HCT116 (cell line): ENCODE data around the gene PRIMA1. TPM values are rescaled to one million over a fixed set of nuclear protein-coding genes. Genes with fewer than 3 reads are reported as not detected.

Source experiments
- ATAC-seq: fragments of 200-7000 bp; cut with Tn5 transposase; 2 replicates; pipeline ENCODE4 v1.9.1; 2020; ENCODE audit warnings: mild to moderate bottlenecking, moderate library complexity
- BruUV-seq: library from RNA; stranded (reverse); fragments of 400-500 nt; replicated peaks from 2 replicates; lab custom pipeline; 2021; lab: Mats Ljungman, UMichigan
- CTCF ChIA-PET: fragments of 300-600 bp; sonication (Branson Sonifier 250); formaldehyde crosslinking; loops from one replicate; lab custom pipeline; 2021; ENCODE audit warnings: antibody characterized with exemption; lab: Charles Lee
- POLR2A ChIA-PET: fragments of 300-600, 350-600 bp; sonication (Branson Sonifier 250); formaldehyde crosslinking; loops from one replicate; lab custom pipeline; 2021; ENCODE audit warnings: antibody characterized with exemption; lab: Charles Lee
- RAD21 ChIA-PET, 2 experiments: fragments of 300-600 bp; sonication (Branson Sonifier 250); formaldehyde crosslinking; loops; one replicate each; lab custom pipeline; 2023; ENCODE audit warnings: low total read pairs in 2 of 2; ENCODE audit not compliant: uncharacterized antibody in 2 of 2, unreplicated experiment in 2 of 2, low non-redundant PET in 1 of 2; lab: Charles Lee
- DNase-seq: peaks from one replicate; pipeline ENCODE4 v3.0.0-alpha.2; 2010; ENCODE audit warnings: low read depth, low spot score
- H2AFZ ChIP-seq: fragments of 200-600 bp; shearing (Covaris generic), sonication (generic); 2 replicates; pipeline ENCODE4 v1.6.1; 2017; ENCODE audit warnings: low read depth, mixed run types, mixed read lengths, antibody characterized with exemption, low read length; ENCODE audit not compliant: poor library complexity, severe bottlenecking
- H3K27ac ChIP-seq: 2 replicates; pipeline ENCODE4 v1.5.1; 2012; ENCODE audit warnings: low read depth, low read length
- H3K27me3 ChIP-seq: fragments of 200-600 bp; sonication (generic); 2 replicates; pipeline ENCODE4 v1.6.1; 2016; ENCODE audit warnings: mixed run types, low read length, mixed read lengths; ENCODE audit not compliant: insufficient read depth
- H3K36me3 ChIP-seq, 2 experiments: fragments of 200-500 bp in 1 of 2; fragments of 200-600 bp in 1 of 2; sonication (Bioruptor generic) in 1 of 2; sonication (generic) in 1 of 2; 2 replicates each; pipeline versions ENCODE4 v1.5.1 to v1.6.1; 2014 to 2016; ENCODE audit warnings: low read length in 2 of 2, inconsistent platforms in 1 of 2, mixed read lengths in 1 of 2, mixed run types in 1 of 2; ENCODE audit not compliant: insufficient read depth in 2 of 2, control insufficient read depth in 1 of 2
- H3K4me1 ChIP-seq, 2 experiments: fragments of 200-600 bp in 1 of 2; sonication (generic) in 1 of 2; 2 replicates each; pipeline versions ENCODE4 v1.5.1 to v1.6.1; 2012 to 2017; ENCODE audit warnings: low read length in 2 of 2, inconsistent platforms in 1 of 2, mild to moderate bottlenecking in 1 of 2, mixed read lengths in 1 of 2, mixed run types in 1 of 2, moderate library complexity in 1 of 2; ENCODE audit not compliant: insufficient read depth in 2 of 2, control insufficient read depth in 1 of 2
- H3K4me2 ChIP-seq: fragments of 200-600 bp; sonication (generic); 2 replicates; pipeline ENCODE4 v1.6.1; 2017; ENCODE audit warnings: mixed run types, low read length, mixed read lengths
- H3K4me3 ChIP-seq, 2 experiments: fragments of 200-600 bp in 1 of 2; sonication (generic) in 1 of 2; replicated peaks in 1 of 2; 2 replicates each; pipeline ENCODE4 v1.5.1; 2011 to 2016; ENCODE audit warnings: low read length in 2 of 2, control low read depth in 1 of 2, low read depth in 1 of 2, mild to moderate bottlenecking in 1 of 2, mixed read lengths in 1 of 2, mixed run types in 1 of 2
- H3K79me2 ChIP-seq: fragments of 200-600 bp; sonication (generic); 2 replicates; pipeline ENCODE4 v1.6.1; 2017; ENCODE audit warnings: mild to moderate bottlenecking, mixed run types, low read length, moderate library complexity, mixed read lengths; ENCODE audit not compliant: insufficient read depth
- H3K9ac ChIP-seq: fragments of 200-600 bp; sonication (generic); 2 replicates; pipeline ENCODE4 v1.6.1; 2016; ENCODE audit warnings: low read length, mixed read lengths
- H3K9me2 ChIP-seq: fragments of 200-600 bp; sonication (generic), shearing (Covaris generic); 2 replicates; pipeline ENCODE4 v1.6.1; 2017; ENCODE audit warnings: mixed run types, mild to moderate bottlenecking, moderate library complexity; ENCODE audit not compliant: insufficient read depth
- H3K9me3 ChIP-seq, 2 experiments: fragments of 200-500 bp in 1 of 2; fragments of 200-600 bp in 1 of 2; sonication (Bioruptor generic) in 1 of 2; sonication (generic) in 1 of 2; 2 replicates each; pipeline ENCODE4 v1.6.1; 2014 to 2017; ENCODE audit warnings: low read length in 2 of 2, mixed read lengths in 2 of 2, inconsistent platforms in 1 of 2, low read depth in 1 of 2, mild to moderate bottlenecking in 1 of 2, mixed run types in 1 of 2, moderate library complexity in 1 of 2; ENCODE audit not compliant: control insufficient read depth in 1 of 2, insufficient read depth in 1 of 2
- H4K20me1 ChIP-seq: fragments of 200-600 bp; sonication (generic), shearing (Covaris generic); 2 replicates; pipeline ENCODE4 v1.6.1; 2017; ENCODE audit warnings: mixed run types, mild to moderate bottlenecking, moderate library complexity; ENCODE audit not compliant: insufficient read depth
- ELF1 ChIP-seq: IDR thresholded peaks from 2 replicates; pipeline ENCODE4 v1.6.1; 2012; ENCODE audit warnings: low read depth, borderline replicate concordance
- JUND ChIP-seq: IDR thresholded peaks from 2 replicates; pipeline ENCODE4 v1.6.1; 2012
- MAX ChIP-seq: IDR thresholded peaks from 2 replicates; pipeline ENCODE4 v1.6.1; 2012
- POLR2AphosphoS5 ChIP-seq: IDR thresholded peaks from 2 replicates; pipeline ENCODE4 v1.6.1; 2011; ENCODE audit warnings: mild to moderate bottlenecking, low read depth, low read length, moderate library complexity
- RAD21 ChIP-seq: IDR thresholded peaks from 2 replicates; pipeline ENCODE4 v1.6.1; 2012; ENCODE audit warnings: low read depth, mild to moderate bottlenecking
- intact Hi-C: fragments of 100-400 bp; cut with micrococcal nuclease; formaldehyde crosslinking; loops from 2 replicates; pipeline ENCODE4 v1.10.0; 2022
- total RNA-seq: library from RNA; stranded (reverse); gene quantifications from one replicate; pipeline ENCODE4 v1.2.1, GENCODE V29; 2021; ENCODE audit not compliant: unreplicated experiment

Gene PRIMA1
- total RNA-seq, 1 experiment from 2014 or later = 1.5 TPM

- H3K79me2 ChIP-seq = no peaks in the 10 kb centered on the region
- RAD21 ChIA-PET = no interaction called here
- no peak for ATAC-seq
- H3K4me3 ChIP-seq = no peak overlapping the region
- no peak overlapping the region for H3K4me2 ChIP-seq
- peaks cover 26% of the 10 kb centered on the region; the same call in 1 of the 2 replicates for H3K27me3 ChIP-seq
- TF ChIP-seq ELF1 = no peak
- no peak for TF ChIP-seq MAX
- no peak for TF ChIP-seq RAD21
- TF ChIP-seq JUND = no peak
- H3K27ac ChIP-seq = no peak overlapping the region
- 0 out of 4 replicates have a peak, but pooled peaks cover 0 to 4% of the 10 kb centered on the region in 2 experiments for H3K4me1 ChIP-seq
- no peak overlapping the region for H3K9ac ChIP-seq
- no peak for DNase-seq
- H3K9me2 ChIP-seq = no peaks in the 10 kb centered on the region
- H3K36me3 ChIP-seq = no peaks in the 10 kb centered on the region
- CTCF ChIA-PET = no interaction called here
- no peaks in the 10 kb centered on the region for H4K20me1 ChIP-seq
- POLR2A ChIA-PET = no interaction called here
- H2AFZ ChIP-seq = no peak overlapping the region
- no peaks in the 10 kb centered on the region for H3K9me3 ChIP-seq
- intact Hi-C loops = no loop called here
- BruUV-seq = no TSS peak
Observed at GRCh38 chr14:93688239-93688666, 100.0 kb downstream of the PRIMA1 start.

- RAD21 ChIA-PET = no interaction called here
- Histone ChIP-seq H3K36me3 (no peaks in the 10 kb centered on the region), H3K4me3 (no peak overlapping the region), H3K4me2 (no peak overlapping the region), H3K9ac (no peak overlapping the region), H2AFZ (no peak overlapping the region), H3K9me2 (no peaks in the 10 kb centered on the region), H4K20me1 (no peaks in the 10 kb centered on the region), H3K27me3 (peaks cover 26% of the 10 kb centered on the region; the same call in 1 of the 2 replicates), H3K9me3 (no peaks in the 10 kb centered on the region), H3K79me2 (no peaks in the 10 kb centered on the region), H3K4me1 (0 out of 4 replicates have a peak, but pooled peaks cover 0 to 2% of the 10 kb centered on the region in 2 experiments), H3K27ac (no peak overlapping the region)
- no peak for ATAC-seq
- no TSS peak for BruUV-seq
- TF ChIP-seq POLR2AphosphoS5 = no peak
- CTCF ChIA-PET = no interaction called here
- intact Hi-C loops = no loop called here
- POLR2A ChIA-PET = no interaction called here
- no peak for DNase-seq
Observed at GRCh38 chr14:93686268-93686667, 102.0 kb downstream of the PRIMA1 start.
